Large intestine (tissue), 12 donors: Measurements from ENCODE around the gene ANKMY2. TPM values are rescaled to one million over a fixed set of nuclear protein-coding genes. Genes with fewer than 3 reads are reported as not detected.
"Not testable (repeated sequence)": the region's sequence is repeated elsewhere in the genome, so short reads cannot be mapped to it uniquely, and the experiment has no call there.

Experiments
- DNase-seq, 2 donors: peaks; one replicate each; pipeline versions ENCODE4 v3.0.0 to v3.0.0-alpha.2; 2013
- H3K27ac ChIP-seq: one replicate; pipeline ENCODE4 v1.5.1; 2013; ENCODE audit warnings: low read length
- H3K27me3 ChIP-seq: 2 replicates; pipeline ENCODE4 v1.6.1; 2013; ENCODE audit warnings: low read length; ENCODE audit not compliant: control insufficient read depth, insufficient read depth
- H3K36me3 ChIP-seq: 2 replicates; pipeline ENCODE4 v1.6.1; 2013; ENCODE audit warnings: low read length; ENCODE audit not compliant: control insufficient read depth, insufficient read depth
- H3K4me1 ChIP-seq: one replicate; pipeline ENCODE4 v1.6.1; 2013; ENCODE audit warnings: low read length; ENCODE audit not compliant: control insufficient read depth, insufficient read depth
- H3K4me3 ChIP-seq: one replicate; pipeline ENCODE4 v1.5.1; 2013; ENCODE audit warnings: low read length
- H3K9me3 ChIP-seq: one replicate; pipeline ENCODE4 v1.6.1; 2013; ENCODE audit warnings: mild to moderate bottlenecking, low read depth, low read length, moderate library complexity; ENCODE audit not compliant: control insufficient read depth
- WGBS: methylation state at CpG from one replicate; pipeline ENCODE4 v1.1.5; 2013; ENCODE audit warnings: low lambda C conversion rate; ENCODE audit not compliant: insufficient coverage; 5-methylcytosine and 5-hydroxymethylcytosine counted together
- long read RNA-seq, 11 donors: transcript quantifications; one replicate each; lab custom pipeline, GENCODE V29; 2026
- polyA plus RNA-seq: library from polyadenylated mRNA; unstranded; fragments of 120-200 nt; gene quantifications from one replicate; pipeline ENCODE4 v1.2.1, GENCODE V29; 2013

Gene ANKMY2
- polyA plus RNA-seq: 34.0 TPM
- long read RNA-seq, donor 1, transcript ANKMY2-201 (10 exons, 2,555 nt): major isoform, 7 of 8 reads
- long read RNA-seq, donor 1, partial matches to known transcripts: 0 of 8 reads
- long read RNA-seq, donor 1, other reads (novel, unspliced or antisense): 0 of 8 reads
- long read RNA-seq, donor 2, transcript ANKMY2-201 (10 exons, 2,555 nt): major isoform, 9 of 9 reads
- long read RNA-seq, donor 2, partial matches to known transcripts: 0 of 9 reads
- long read RNA-seq, donor 2, other reads (novel, unspliced or antisense): 0 of 9 reads
- long read RNA-seq, donor 3, transcript ANKMY2-201 (10 exons, 2,555 nt): major isoform, 11 of 1,826 reads
- long read RNA-seq, donor 3, partial matches to known transcripts: 1,420 of 1,826 reads
- long read RNA-seq, donor 3, other reads (novel, unspliced or antisense): 395 of 1,826 reads
- long read RNA-seq, donor 4: 0 reads
- long read RNA-seq, donor 5, transcript ANKMY2-201 (10 exons, 2,555 nt): major isoform, 7 of 8 reads
- long read RNA-seq, donor 5, partial matches to known transcripts: 0 of 8 reads
- long read RNA-seq, donor 5, other reads (novel, unspliced or antisense): 0 of 8 reads
- long read RNA-seq, donor 6, transcript ANKMY2-201 (10 exons, 2,555 nt): major isoform, 14 of 265 reads
- long read RNA-seq, donor 6, partial matches to known transcripts: 56 of 265 reads
- long read RNA-seq, donor 6, other reads (novel, unspliced or antisense): 195 of 265 reads
- long read RNA-seq, donor 7, transcript ANKMY2-201 (10 exons, 2,555 nt): major isoform, 5 of 5 reads
- long read RNA-seq, donor 7, partial matches to known transcripts: 0 of 5 reads
- long read RNA-seq, donor 7, other reads (novel, unspliced or antisense): 0 of 5 reads
- long read RNA-seq, donor 8, transcript ANKMY2-201 (10 exons, 2,555 nt): major isoform, 9 of 9 reads
- long read RNA-seq, donor 8, partial matches to known transcripts: 0 of 9 reads
- long read RNA-seq, donor 8, other reads (novel, unspliced or antisense): 0 of 9 reads
- long read RNA-seq, donor 9, transcript ANKMY2-201 (10 exons, 2,555 nt): major isoform, 8 of 8 reads
- long read RNA-seq, donor 9, partial matches to known transcripts: 0 of 8 reads
- long read RNA-seq, donor 9, other reads (novel, unspliced or antisense): 0 of 8 reads
- long read RNA-seq, donor 10, transcript ANKMY2-201 (10 exons, 2,555 nt): major isoform, 13 of 13 reads
- long read RNA-seq, donor 10, partial matches to known transcripts: 0 of 13 reads
- long read RNA-seq, donor 10, other reads (novel, unspliced or antisense): 0 of 13 reads
- long read RNA-seq, donor 11, transcript ANKMY2-201 (10 exons, 2,555 nt): major isoform, 6 of 6 reads
- long read RNA-seq, donor 11, partial matches to known transcripts: 0 of 6 reads
- long read RNA-seq, donor 11, other reads (novel, unspliced or antisense): 0 of 6 reads

- Histone ChIP-seq H3K27me3 (no peaks in the 10 kb centered on the region), H3K4me3 (peak within 1 kb of the TSS; percentile 97), H3K9me3 (no peaks in the 10 kb centered on the region), H3K27ac (peak within 1 kb of the TSS; percentile 97), H3K4me1 (peaks cover 13% of the 10 kb centered on the region), H3K36me3 (no peaks in the 10 kb centered on the region)
- peak; percentile 96 to 97 for DNase-seq
- WGBS: no CpG with 5 or more reads among the region's 73 CpGs
Observed at GRCh38 chr7:16645593-16646471, at the start of gene ANKMY2, which contains the start of gene BZW2. ANKMY2 (minus strand) TSS chr7:16645754; CDS start chr7:16645573, 181 bp downstream. BZW2 (plus strand) TSS chr7:16646181; CDS start chr7:16665444, 19,263 bp downstream.

- DNase-seq: no peak
- Histone ChIP-seq H3K4me3 (no peak overlapping the region), H3K27ac (no peak overlapping the region), H3K4me1 (no peaks in the 10 kb centered on the region), H3K36me3 (peaks cover 51% of the 10 kb centered on the region), H3K27me3 (no peaks in the 10 kb centered on the region), H3K9me3 (no peaks in the 10 kb centered on the region)
- WGBS: no CpG with 5 or more reads among the region's 6 CpGs
Observed at GRCh38 chr7:16694806-16695205, 49.3 kb upstream of the ANKMY2 start.

GRCh38 chr7:16693601-16694318 lies 48.2 kb upstream of the ANKMY2 start:
- Histone ChIP-seq H3K36me3 (peaks cover 51% of the 10 kb centered on the region), H3K27ac (no peak overlapping the region), H3K4me3 (no peak overlapping the region), H3K27me3 (no peaks in the 10 kb centered on the region), H3K4me1 (no peaks in the 10 kb centered on the region), H3K9me3 (no peaks in the 10 kb centered on the region)
- DNase-seq: no peak
- no CpG with 5 or more reads among the region's 2 CpGs for WGBS

- Histone ChIP-seq H3K4me3 (no peak overlapping the region), H3K36me3 (peaks cover 39% of the 10 kb centered on the region), H3K9me3 (no peaks in the 10 kb centered on the region), H3K27ac (no peak overlapping the region), H3K27me3 (no peaks in the 10 kb centered on the region), H3K4me1 (no peaks in the 10 kb centered on the region)
- WGBS: no CpG with 5 or more reads among the region's 4 CpGs
- no peak for DNase-seq
Observed at GRCh38 chr7:16691241-16691640, 45.7 kb upstream of the ANKMY2 start.

GRCh38 chr7:16688249-16688648 lies 42.7 kb upstream of the ANKMY2 start:
- no peaks in the 10 kb centered on the region for H3K9me3 ChIP-seq
- no peak overlapping the region for H3K27ac ChIP-seq
- no CpG with 5 or more reads among the region's 2 CpGs for WGBS
- no peaks in the 10 kb centered on the region for H3K4me1 ChIP-seq
- H3K27me3 ChIP-seq: no peaks in the 10 kb centered on the region
- H3K4me3 ChIP-seq: no peak overlapping the region
- peaks cover 34% of the 10 kb centered on the region for H3K36me3 ChIP-seq
- DNase-seq: no peak

- no peak overlapping the region for H3K4me3 ChIP-seq
- WGBS: 82% methylated on average over 1 of the region's 2 CpGs
Observed at GRCh38 chr7:16685535-16685934, 40.0 kb upstream of the ANKMY2 start.

GRCh38 chr7:16684935-16685334 lies 39.4 kb upstream of the ANKMY2 start:
- WGBS: 83% methylated on average over 1 of the region's 2 CpGs
- Histone ChIP-seq H3K4me3 (no peak overlapping the region), H3K27me3 (no peaks in the 10 kb centered on the region), H3K9me3 (no peaks in the 10 kb centered on the region), H3K36me3 (peaks cover 31% of the 10 kb centered on the region), H3K27ac (no peak overlapping the region), H3K4me1 (no peaks in the 10 kb centered on the region)
- no peak for DNase-seq

More at GRCh38 chr7:16685535-16685934, 40.0 kb upstream of the ANKMY2 start:
- Histone ChIP-seq H3K9me3 (no peaks in the 10 kb centered on the region), H3K36me3 (peaks cover 30% of the 10 kb centered on the region), H3K27me3 (no peaks in the 10 kb centered on the region), H3K4me1 (no peaks in the 10 kb centered on the region), H3K27ac (no peak overlapping the region)
- DNase-seq: no peak

- H3K27ac ChIP-seq, H3K4me3 ChIP-seq, DNase-seq, H3K27me3 ChIP-seq, H3K9me3 ChIP-seq, H3K4me1 ChIP-seq: not testable (repeated sequence)
- 40% methylated on average over 1 of the region's 14 CpGs for WGBS
- H3K36me3 ChIP-seq: peaks cover 50% of the 10 kb centered on the region
Observed at GRCh38 chr7:16678645-16679566, 33.4 kb upstream of the ANKMY2 start.
